HG03571 (cell line): Measurements from ENCODE around the gene GLRA1.
"Not testable (repeated sequence)": the region's sequence is repeated elsewhere in the genome, so short reads cannot be mapped to it uniquely, and the experiment has no call there.

ENCODE experiments used
- ATAC-seq: cut with Tn5 transposase; IDR thresholded peaks from one replicate; pipeline ENCODE4 v1.9.1; 2021; ENCODE audit not compliant: unreplicated experiment

Gene GLRA1

GRCh38 chr5:151822141-151822540 lies 102.5 kb downstream of the GLRA1 start:
- ATAC-seq = no peak

- no peak for ATAC-seq
Observed at GRCh38 chr5:151820903-151821302, 103.7 kb downstream of the GLRA1 start.

- ATAC-seq = no peak
Observed at GRCh38 chr5:151820271-151820670, 104.4 kb downstream of the GLRA1 start.

- no peak for ATAC-seq
Observed at GRCh38 chr5:151819830-151820229, 104.8 kb downstream of the GLRA1 start.

- ATAC-seq = no peak
Observed at GRCh38 chr5:151815051-151815450, 109.6 kb downstream of the GLRA1 start.

- ATAC-seq = no peak
Observed at GRCh38 chr5:151812757-151813309, 111.8 kb downstream of the GLRA1 start.

GRCh38 chr5:151811593-151812321 lies 112.9 kb downstream of the GLRA1 start:
- no peak for ATAC-seq

- no peak for ATAC-seq
Observed at GRCh38 chr5:151810897-151811296, 113.8 kb downstream of the GLRA1 start.

GRCh38 chr5:151810449-151810848 lies 114.2 kb downstream of the GLRA1 start:
- no peak for ATAC-seq

- no peak for ATAC-seq
Observed at GRCh38 chr5:151808451-151809169, 116.0 kb downstream of the GLRA1 start.

- no peak for ATAC-seq
Observed at GRCh38 chr5:151805414-151806223, 119.0 kb downstream of the GLRA1 start.

GRCh38 chr5:151800532-151800931 lies 124.1 kb downstream of the GLRA1 start:
- ATAC-seq = no peak

GRCh38 chr5:151799407-151799806 lies 125.2 kb downstream of the GLRA1 start:
- no peak for ATAC-seq

GRCh38 chr5:151798674-151799073 lies 126.0 kb downstream of the GLRA1 start:
- no peak for ATAC-seq

GRCh38 chr5:151795426-151795825 lies 129.2 kb downstream of the GLRA1 start:
- ATAC-seq = no peak

GRCh38 chr5:151793358-151793757 lies 131.3 kb downstream of the GLRA1 start:
- ATAC-seq = no peak

- ATAC-seq = no peak
Observed at GRCh38 chr5:151787817-151788216, 136.8 kb downstream of the GLRA1 start.

GRCh38 chr5:151786468-151786867 lies 138.2 kb downstream of the GLRA1 start:
- ATAC-seq = no peak

GRCh38 chr5:151784141-151784540 lies 140.5 kb downstream of the GLRA1 start:
- ATAC-seq = no peak

- ATAC-seq = not testable (repeated sequence)
Observed at GRCh38 chr5:151783664-151784063, 141.0 kb downstream of the GLRA1 start.

- ATAC-seq = no peak
Observed at GRCh38 chr5:151781201-151781600, 143.4 kb downstream of the GLRA1 start.
